Skeletal muscle tissue (tissue), 4 donors: ENCODE data around the gene TFF1. TPM values are rescaled to one million over a fixed set of nuclear protein-coding genes. Genes with fewer than 3 reads are reported as not detected.

Experiments
- H3K27ac ChIP-seq: one replicate; pipeline ENCODE4 v1.7.0; 2013; ENCODE audit warnings: mild to moderate bottlenecking, low read depth, low read length, inconsistent platforms
- H3K27me3 ChIP-seq, 3 donors: one replicate each; pipeline ENCODE4 v1.7.0; 2013; ENCODE audit warnings: low read length in 3 of 3; ENCODE audit not compliant: control insufficient read depth in 3 of 3, insufficient read depth in 3 of 3
- H3K36me3 ChIP-seq, 3 donors: one replicate each; pipeline ENCODE4 v1.7.0; 2013; ENCODE audit warnings: low read length in 3 of 3; ENCODE audit not compliant: control insufficient read depth in 3 of 3, insufficient read depth in 3 of 3
- H3K4me1 ChIP-seq, 3 donors: one replicate each; pipeline ENCODE4 v1.7.0; 2013; ENCODE audit warnings: low read length in 3 of 3, mild to moderate bottlenecking in 3 of 3; ENCODE audit not compliant: control insufficient read depth in 3 of 3, insufficient read depth in 3 of 3
- H3K4me3 ChIP-seq, 3 donors: one replicate each; pipeline ENCODE4 v1.7.0; 2013; ENCODE audit warnings: low read length in 3 of 3
- H3K9ac ChIP-seq, 3 donors: one replicate each; pipeline ENCODE4 v1.7.0; 2013; ENCODE audit warnings: low read length in 3 of 3, mild to moderate bottlenecking in 3 of 3, moderate library complexity in 2 of 3, low read depth in 1 of 3
- H3K9me3 ChIP-seq, 3 donors: one replicate each; pipeline ENCODE4 v1.7.0; 2013; ENCODE audit warnings: low read length in 3 of 3; ENCODE audit not compliant: control insufficient read depth in 3 of 3
- total RNA-seq: library from RNA; depleted of rRNA; stranded (reverse); fragments of >200 nt; gene quantifications from one replicate; pipeline ENCODE4 v1.2.3, GENCODE V29; 2014
- donor health status: Osteomylitis.

TFF1 gene
- total RNA-seq, 1 donor from 2014 or later, result not detected

DNA sequence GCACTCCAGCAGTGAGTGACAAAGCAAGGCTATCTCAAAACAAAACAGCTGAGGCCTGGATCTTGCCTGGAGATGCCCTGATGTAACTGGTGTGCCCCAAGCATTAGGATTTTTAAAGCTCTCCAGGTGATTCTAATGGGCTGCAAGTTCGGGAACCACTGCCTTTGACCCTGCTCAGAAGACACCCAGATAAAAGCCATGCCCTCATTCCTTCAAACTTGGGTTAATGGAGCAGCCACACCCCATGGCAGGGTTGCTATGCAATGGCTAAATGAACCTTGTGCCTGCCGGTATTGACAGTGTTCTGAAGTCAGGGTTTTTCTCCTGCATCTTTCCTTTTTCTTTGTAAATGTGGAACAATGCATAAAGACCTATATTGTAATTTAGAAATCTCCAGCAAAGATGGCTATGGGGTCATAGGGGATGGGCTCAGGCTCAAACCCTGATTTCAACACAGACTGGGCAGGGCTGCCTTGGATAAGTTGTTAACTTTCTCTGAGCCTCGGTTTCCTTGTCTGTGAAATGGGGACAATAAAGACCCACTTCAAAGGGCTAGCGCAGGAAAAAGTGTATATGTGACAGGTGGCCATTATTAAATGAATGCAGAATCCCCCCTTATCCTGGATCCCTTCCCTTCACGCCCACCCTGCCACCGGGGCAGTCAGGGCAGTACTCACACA is 51.6 kb downstream of the TFF1 start:
- H3K4me3 ChIP-seq, result no peak overlapping the region
- peaks cover 4 to 20% (median 14%) of the 10 kb centered on the region in 3 donors for H3K27me3 ChIP-seq
- no peak overlapping the region for H3K27ac ChIP-seq
- peaks cover 1 to 10% (median 6%) of the 10 kb centered on the region in 3 donors for H3K4me1 ChIP-seq
- no peak overlapping the region for H3K9ac ChIP-seq
- H3K36me3 ChIP-seq, result no peaks in the 10 kb centered on the region
- H3K9me3 ChIP-seq, result no peaks in the 10 kb centered on the region

DNA sequence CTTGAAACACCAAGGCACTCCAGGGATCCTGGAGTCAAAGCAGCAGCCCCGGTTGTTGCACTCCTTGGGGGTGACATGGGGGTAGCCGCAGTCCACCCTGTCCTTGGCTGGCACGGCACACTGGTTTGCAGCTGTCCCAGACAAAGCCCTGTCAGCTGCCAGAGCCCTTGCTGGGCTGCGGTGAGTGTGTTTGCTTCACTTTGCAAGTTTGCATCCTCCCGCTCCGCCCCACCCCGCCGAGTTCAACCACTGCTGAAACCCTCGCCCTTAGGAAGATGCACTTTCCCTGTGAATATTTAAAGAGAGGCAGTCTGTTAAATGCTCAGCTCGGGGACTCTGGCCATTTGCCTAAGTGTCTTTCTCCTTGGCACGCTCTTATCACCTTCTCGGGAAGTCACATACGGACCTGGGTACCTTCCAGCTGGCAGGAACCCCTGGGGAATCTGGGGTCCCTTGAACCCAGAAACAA is 52.8 kb downstream of the TFF1 start:
- H3K4me3 ChIP-seq, result no peak overlapping the region
- peaks cover 6 to 13% (median 8%) of the 10 kb centered on the region in 3 donors for H3K4me1 ChIP-seq
- H3K27ac ChIP-seq, result no peak overlapping the region
- H3K36me3 ChIP-seq, result no peaks in the 10 kb centered on the region
- H3K27me3 ChIP-seq, result peaks cover 6 to 29% (median 24%) of the 10 kb centered on the region in 3 donors
- no peaks in the 10 kb centered on the region for H3K9me3 ChIP-seq
- peak overlapping the region in 1 of 3 donors; percentile 40 for H3K9ac ChIP-seq

DNA sequence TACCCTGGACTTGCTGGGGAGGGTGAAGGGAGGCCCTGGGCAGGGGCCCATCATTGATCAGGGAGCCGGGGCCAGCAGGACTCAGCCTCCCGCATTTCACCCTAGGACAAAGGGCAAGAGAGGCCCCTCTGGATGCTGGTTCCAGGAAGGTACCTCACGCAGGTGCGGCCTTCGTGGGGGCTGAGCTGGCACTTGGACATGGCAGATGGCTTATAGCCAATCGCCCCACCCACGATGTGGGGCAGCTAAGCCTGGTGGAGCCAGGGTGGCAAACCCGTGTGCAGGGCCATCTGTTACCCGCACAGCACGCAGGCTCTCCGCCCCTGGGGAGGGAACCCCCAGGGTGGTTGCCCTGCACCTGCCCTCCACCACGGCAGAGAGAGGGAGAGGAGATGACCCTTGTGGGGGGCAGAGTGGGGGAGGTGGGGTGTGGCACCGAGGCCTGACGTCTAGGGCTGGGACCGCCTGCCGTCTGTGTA is 53.7 kb downstream of the TFF1 start:
- H3K27ac ChIP-seq, result no peak overlapping the region
- H3K36me3 ChIP-seq, result no peaks in the 10 kb centered on the region
- no peaks in the 10 kb centered on the region for H3K9me3 ChIP-seq
- no peak overlapping the region for H3K9ac ChIP-seq
- peaks cover 6 to 13% (median 8%) of the 10 kb centered on the region in 3 donors for H3K4me1 ChIP-seq
- H3K4me3 ChIP-seq, result no peak overlapping the region
- H3K27me3 ChIP-seq, result peaks cover 13 to 31% (median 25%) of the 10 kb centered on the region in 3 donors

Other genes with a start within 250 kb of the TFF1 start
- 20.4 TPM for gene ABCG1, start 147.4 kb downstream of the TFF1 start, total RNA-seq
- 5.2 TPM for gene TFF3, start 51.1 kb downstream of the TFF1 start, total RNA-seq
- not detected for gene TFF2, start 15.5 kb downstream of the TFF1 start, total RNA-seq
- not detected for gene TMPRSS3, start 29.5 kb upstream of the TFF1 start, total RNA-seq
- under 0.01 TPM for gene UBASH3A, start 37.4 kb upstream of the TFF1 start, total RNA-seq
- not detected for gene RSPH1, start 129.7 kb upstream of the TFF1 start, total RNA-seq
- gene SLC37A1, start 147.3 kb upstream of the TFF1 start, total RNA-seq, result 2.1 TPM